Measurements from ENCODE around the gene SLC25A29.

SLC25A29 gene

GRCh38 chr14:100281286-100282082 lies 24.8 kb downstream of the SLC25A29 start:
- no peak for DNase-seq (ENCODE audit: low read depth in 2 of 2)

DNA sequence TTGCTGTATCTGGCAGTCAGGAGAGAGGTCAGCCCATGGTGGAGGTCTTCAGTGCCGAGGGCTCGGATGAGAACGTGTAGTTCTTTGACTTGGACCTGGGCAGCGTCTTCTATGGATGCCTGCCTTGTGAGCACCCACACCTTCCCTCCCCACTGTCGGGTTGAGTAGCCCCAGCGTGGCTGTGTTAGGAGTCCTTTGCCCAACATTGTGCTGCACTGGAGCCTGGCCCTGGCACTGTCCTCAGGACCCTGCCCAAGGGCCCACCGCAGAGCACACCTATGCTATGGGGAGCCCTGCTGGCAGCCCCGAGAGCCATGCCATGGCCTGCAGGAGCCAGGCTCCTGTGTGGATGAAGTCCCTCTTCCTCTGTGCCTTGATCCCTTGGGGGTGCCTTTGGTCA lies 26.7 kb downstream of the SLC25A29 start:
- DNase-seq (ENCODE audit: low read depth in 2 of 2): no peak

GRCh38 chr14:100279133-100279532 lies 27.1 kb downstream of the SLC25A29 start:
- no peak for DNase-seq (ENCODE audit: low read depth in 2 of 2)

DNA sequence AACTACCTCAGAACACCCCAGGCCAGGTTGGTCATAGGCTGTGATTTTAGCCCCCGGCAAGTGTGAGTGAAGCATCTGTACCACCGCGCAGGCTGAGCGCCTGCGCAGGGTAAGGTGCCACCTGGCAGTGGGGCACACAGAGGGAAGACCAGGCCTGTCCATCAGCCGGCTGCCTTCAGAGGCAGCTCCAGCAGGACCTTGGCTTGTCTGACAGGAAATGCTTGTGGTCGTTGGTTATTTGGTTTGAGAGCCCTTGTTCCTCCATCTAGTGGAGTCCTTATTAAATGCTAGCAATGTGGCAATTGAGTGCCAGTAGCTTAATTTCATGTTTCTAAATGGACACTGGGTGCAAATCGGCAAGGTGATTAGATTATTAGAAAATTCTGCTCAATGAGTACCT lies 27.5 kb downstream of the SLC25A29 start:
- no peak for DNase-seq (ENCODE audit: low read depth in 2 of 2)

DNA sequence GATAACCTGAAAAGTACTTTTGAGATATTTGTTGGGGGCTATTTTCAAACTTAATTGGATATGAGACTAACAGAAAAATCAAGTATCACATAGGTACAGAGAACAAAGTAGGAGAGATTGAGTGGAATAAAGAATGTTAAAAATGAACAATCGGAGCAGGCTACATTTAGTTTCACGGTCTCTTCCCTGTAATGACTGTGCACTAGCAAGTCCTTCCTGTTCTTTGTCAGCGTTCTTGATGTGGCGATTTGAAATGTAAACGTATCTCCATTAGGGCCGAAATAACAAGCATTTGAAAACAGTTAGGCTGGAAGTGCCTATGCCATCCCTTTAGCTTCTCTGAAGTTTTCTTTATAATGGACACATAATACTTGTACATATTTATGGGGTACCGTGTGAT lies 31.0 kb downstream of the SLC25A29 start:
- no peak for DNase-seq (ENCODE audit: low read depth in 2 of 2)

DNA sequence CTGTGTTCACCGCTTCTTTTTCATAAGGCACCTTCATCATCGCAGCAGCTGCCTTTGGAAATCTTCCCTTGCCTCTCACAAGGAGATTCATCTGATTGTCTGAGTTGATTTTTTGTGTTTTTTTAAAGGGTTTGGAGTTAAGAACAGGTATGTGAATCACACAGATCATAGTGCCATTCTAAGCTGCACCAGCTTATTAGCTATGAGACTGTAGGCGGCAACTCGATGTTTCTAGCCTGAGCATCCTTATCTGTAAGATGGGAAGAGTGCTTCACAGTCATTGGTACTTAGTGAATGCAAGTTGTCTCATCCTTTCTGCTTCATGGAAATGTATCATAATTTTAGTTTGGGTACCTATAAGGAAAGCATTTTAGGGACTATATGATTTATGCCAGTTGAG lies 32.0 kb downstream of the SLC25A29 start:
- no peak for DNase-seq (ENCODE audit: low read depth in 2 of 2)

- no peak for DNase-seq (ENCODE audit: low read depth in 2 of 2)
Measured at GRCh38 chr14:100271247-100271939, 34.9 kb downstream of the SLC25A29 start.

- DNase-seq (ENCODE audit: low read depth in 2 of 2): no peak
Measured at GRCh38 chr14:100268591-100269207, 37.5 kb downstream of the SLC25A29 start.

DNA sequence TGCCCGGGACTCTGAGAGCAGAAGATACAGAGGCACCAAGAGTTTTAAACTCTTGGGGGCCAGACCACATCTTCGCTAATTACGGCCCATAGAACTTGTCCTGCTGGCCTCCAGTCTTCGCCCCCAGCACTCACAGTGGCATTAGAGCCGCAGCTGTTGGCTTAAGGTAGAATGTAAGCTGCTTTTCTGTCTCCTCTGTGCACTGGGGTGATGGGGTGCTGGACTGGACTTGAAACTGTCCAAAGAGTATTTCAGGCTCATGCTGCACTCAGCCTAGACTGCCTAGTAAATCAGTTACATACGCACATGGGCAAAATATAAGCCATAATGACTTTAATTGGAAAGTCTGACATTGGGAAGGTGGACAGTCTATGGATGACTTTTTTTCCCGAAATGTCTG lies 38.3 kb downstream of the SLC25A29 start:
- DNase-seq (ENCODE audit: low read depth in 2 of 2): no peak

DNA sequence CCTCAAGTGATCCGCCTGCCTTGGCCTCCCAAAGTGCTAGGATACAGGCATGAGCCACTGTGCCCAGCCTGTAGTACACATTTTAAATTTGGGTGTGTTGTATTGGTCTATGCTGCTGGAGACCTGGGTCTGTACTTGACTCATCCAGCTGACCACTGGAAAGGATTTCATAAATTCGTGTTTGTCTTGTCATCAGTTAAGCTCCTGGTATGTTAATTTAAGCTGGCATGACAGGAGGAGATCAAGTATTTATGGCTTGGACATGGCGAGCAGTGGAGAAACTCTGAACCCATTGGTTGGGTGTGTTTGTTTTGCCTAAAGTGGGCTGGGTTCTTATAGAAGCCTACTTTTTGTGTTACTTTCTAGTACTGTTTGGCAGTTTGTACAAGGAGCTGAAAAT lies 43.1 kb downstream of the SLC25A29 start:
- no peak for DNase-seq (ENCODE audit: low read depth in 2 of 2)

DNA sequence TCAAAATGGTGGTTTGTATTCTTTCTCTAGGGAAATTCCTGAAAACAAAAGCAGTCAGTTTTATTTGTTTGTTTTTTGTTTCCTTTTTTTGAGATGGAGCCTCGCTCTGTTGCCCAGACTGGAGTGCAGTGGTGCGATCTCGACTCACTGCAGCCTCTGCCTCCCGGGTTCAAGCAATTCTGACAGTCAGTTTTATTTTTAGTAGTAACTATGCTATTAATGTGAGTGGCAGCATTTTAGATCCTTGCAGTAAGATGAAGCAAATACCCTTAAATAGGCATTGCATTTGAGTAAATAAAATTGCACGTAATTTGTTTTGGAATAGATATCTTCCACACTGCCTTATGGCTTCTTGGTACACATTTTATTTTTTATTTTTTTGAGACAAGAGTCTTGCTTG lies 43.7 kb downstream of the SLC25A29 start:
- no peak for DNase-seq (ENCODE audit: low read depth in 2 of 2)

- no peak for DNase-seq (ENCODE audit: low read depth in 2 of 2)
Measured at GRCh38 chr14:100261621-100262020, 44.6 kb downstream of the SLC25A29 start.

DNA sequence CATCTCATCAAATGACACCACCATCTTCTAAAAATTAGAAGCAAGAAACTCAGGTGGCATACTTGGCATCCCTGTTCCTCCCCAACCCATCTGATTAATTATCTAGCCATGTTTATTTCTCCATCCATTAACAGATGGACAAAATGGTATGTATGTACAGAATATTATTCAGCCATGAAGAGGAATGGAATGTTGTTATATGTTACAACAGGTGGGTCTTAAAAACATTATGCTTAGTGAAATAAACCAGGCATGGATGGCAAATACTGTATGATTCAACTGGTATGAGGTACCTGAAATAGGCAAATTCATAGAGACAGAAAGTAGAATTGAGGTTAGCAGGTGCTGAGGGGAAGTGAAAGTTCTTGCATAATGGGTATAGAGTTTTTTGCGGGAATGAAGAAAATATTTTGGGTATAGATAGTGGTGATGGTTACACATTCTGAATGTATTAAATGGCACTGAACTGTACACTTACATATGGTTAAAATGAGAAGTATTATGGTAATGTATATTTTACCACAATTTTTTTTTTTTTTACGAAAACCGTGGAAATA lies 49.8 kb downstream of the SLC25A29 start:
- no peak for DNase-seq (ENCODE audit: low read depth in 2 of 2)

- DNase-seq (ENCODE audit: low read depth in 2 of 2): no peak
Measured at GRCh38 chr14:100252684-100253083, 53.6 kb downstream of the SLC25A29 start.

DNA sequence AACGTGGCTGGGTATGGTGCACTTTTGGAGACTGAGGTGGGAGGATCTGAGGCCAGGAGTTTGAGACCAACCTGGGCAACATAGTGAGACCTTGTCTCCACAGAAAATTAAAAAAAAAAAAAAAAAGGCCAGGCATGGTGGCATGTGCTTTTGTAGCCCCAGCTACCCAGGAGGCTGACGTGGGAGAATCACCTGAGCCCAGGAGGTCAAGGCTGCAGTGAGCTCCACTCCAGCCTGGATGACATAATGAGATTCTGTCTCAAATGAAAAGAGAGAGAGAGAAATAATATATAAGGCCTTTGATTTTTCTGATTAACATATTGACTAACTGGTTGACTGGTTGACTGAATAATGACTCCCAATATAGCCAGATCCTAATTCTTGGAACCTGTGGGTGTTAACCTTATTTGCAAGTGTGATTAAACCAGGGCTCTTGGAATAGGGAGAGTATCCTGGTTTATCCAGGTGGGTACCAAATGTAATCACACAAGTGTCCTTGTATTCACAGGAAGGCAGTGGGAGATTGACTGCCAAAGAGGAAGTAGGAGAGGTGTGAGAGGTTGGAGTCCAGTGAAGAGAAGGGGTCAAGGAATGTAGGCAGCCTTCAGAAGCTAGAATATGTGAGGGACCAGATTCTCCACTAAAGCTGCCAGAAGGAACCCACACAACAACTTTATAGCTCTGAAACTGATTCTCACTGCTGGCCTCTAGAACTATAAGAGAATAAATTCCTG lies 55.3 kb downstream of the SLC25A29 start:
- no peak for DNase-seq (ENCODE audit: low read depth in 2 of 2)

- no peak for DNase-seq (ENCODE audit: low read depth in 2 of 2)
Measured at GRCh38 chr14:100246809-100247428, 59.3 kb downstream of the SLC25A29 start.

GRCh38 chr14:100243020-100243419 lies 63.2 kb downstream of the SLC25A29 start:
- no peak for DNase-seq (ENCODE audit: low read depth in 2 of 2)

DNA sequence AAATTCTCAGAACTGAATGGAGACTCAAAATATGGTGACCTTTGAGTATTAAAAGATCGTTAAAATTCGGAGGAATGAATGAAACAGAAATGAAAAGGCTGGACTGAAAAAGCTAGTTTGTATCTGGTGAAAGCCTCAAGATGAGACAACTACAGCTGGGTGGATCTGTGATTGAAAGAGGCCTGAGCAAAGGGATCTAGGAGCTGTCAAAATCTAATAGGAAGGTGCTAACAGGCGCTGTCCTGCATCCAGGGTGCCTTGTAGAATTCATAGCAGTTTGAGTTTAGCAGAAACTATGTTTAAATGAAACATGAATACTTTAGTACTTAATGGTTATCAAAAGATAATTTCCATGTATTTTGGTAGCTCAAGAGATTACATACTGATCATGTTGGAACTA lies 65.0 kb downstream of the SLC25A29 start:
- no peak for DNase-seq (ENCODE audit: low read depth in 2 of 2)
